Measurements from ENCODE around the gene IGHMBP2. TPM values are rescaled to one million over a fixed set of nuclear protein-coding genes. Genes with fewer than 3 reads are reported as not detected.

IGHMBP2 gene
- total and polyA plus RNA-seq, 2 experiments from 2014 or later, result 12.4 to 13.5 TPM

DNA sequence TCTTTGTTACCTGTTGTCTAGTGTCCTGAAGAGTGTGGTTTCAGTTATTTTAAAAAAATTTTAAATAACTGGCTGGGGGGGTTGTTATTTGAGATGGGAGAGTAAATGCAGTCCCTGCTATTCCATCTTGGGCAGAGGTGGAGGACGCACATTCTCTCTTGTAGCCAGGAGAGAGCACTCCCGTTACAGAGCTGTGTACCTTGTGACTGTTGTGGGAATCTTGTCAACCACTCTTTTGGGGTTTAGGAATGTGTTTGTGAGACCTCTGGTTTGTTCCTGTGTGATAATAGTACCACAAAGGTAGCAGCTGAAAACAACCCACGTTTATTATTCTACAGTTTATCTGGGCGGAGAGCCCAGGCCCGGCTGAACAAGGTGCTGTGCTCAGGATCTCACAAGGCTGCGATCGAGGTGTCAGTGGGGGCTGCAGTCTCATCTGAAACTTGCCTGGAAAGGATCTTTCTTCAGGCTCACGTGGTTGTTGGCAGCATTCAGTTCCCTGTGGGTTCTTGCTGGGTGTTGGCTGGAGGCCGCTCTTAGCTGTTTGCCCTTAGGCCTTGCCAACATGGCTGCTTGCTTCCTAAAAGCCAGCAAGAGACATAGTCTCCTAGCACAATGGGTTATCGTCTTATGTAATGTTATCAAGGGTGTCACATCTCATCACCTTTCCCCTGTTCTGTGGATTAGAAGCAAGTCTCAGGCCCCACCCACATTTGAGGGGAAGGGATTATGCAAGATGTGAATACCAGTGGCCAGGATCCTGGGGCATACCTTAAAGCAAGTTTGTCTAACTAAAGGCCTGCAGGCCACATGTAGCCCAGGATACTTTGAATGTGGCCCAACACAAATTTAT, 20.6 kb downstream of the IGHMBP2 start:
- H3K36me3 ChIP-seq (replicated peaks; ENCODE audit: insufficient read depth, low read depth), result no peaks in the 10 kb centered on the region
- no peak overlapping the region for H3K27ac ChIP-seq
- DNase-seq (ENCODE audit: low spot score), result no peak
- no peak overlapping the region for H2AFZ ChIP-seq
- H3K4me3 ChIP-seq, result no peak overlapping the region
- 93% methylated on average over 10 of the region's 10 CpGs for WGBS (ENCODE audit: low lambda C conversion rate, missing lambda C conversion rate)
- H3K27me3 ChIP-seq, result no peaks in the 10 kb centered on the region
- H3K4me2 ChIP-seq, result no peak overlapping the region
- TF ChIP-seq EZH2 (IDR thresholded peaks at IDR 0.05; ENCODE audit: borderline replicate concordance), result no peak
- TF ChIP-seq EZH2phosphoT487 (IDR thresholded peaks at IDR 0.05; ENCODE audit: low read depth, severe bottlenecking, unreplicated experiment), result no peak
- TF ChIP-seq, protein P1, sequence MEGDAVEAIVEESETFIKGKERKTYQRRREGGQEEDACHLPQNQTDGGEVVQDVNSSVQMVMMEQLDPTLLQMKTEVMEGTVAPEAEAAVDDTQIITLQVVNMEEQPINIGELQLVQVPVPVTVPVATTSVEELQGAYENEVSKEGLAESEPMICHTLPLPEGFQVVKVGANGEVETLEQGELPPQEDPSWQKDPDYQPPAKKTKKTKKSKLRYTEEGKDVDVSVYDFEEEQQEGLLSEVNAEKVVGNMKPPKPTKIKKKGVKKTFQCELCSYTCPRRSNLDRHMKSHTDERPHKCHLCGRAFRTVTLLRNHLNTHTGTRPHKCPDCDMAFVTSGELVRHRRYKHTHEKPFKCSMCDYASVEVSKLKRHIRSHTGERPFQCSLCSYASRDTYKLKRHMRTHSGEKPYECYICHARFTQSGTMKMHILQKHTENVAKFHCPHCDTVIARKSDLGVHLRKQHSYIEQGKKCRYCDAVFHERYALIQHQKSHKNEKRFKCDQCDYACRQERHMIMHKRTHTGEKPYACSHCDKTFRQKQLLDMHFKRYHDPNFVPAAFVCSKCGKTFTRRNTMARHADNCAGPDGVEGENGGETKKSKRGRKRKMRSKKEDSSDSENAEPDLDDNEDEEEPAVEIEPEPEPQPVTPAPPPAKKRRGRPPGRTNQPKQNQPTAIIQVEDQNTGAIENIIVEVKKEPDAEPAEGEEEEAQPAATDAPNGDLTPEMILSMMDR (IDR thresholded peaks at IDR 0.05; ENCODE audit: poor library complexity), result no peak
- no peaks in the 10 kb centered on the region for H3K9me2 ChIP-seq (replicated peaks; ENCODE audit: insufficient read depth)
- H3K79me2 ChIP-seq, result no peaks in the 10 kb centered on the region
- peaks cover 20% of the 10 kb centered on the region for H3K9me3 ChIP-seq (ENCODE audit: low read depth)
- H4K20me1 ChIP-seq (ENCODE audit: insufficient read depth, poor library complexity, severe bottlenecking), result no peaks in the 10 kb centered on the region
- no peaks in the 10 kb centered on the region for H3K4me1 ChIP-seq (ENCODE audit: insufficient read depth)

DNA sequence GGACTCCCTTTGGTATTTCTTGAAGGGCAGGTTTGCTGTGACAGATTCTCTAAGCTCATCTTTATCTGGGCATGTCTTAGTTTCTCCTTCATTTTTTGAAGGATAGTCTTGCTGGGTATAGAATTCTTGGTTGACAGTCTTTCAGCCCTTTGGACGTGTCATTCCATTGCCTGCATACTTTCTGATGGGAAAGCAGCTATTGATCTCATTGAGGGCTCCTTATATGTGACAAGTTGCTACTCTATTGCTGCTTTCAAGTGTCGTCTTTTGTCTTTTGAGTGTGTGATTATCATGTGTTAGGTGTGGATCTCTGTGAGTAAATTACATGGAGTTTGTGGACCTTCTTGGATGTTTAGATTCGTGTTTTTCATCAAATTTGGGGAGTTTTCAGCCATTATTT, 21.9 kb downstream of the IGHMBP2 start:
- no peak for DNase-seq (ENCODE audit: low spot score)
- Histone ChIP-seq H3K27ac (no peak overlapping the region), H2AFZ (no peak overlapping the region), H3K9me3 (ENCODE audit: low read depth) (peaks cover 20% of the 10 kb centered on the region), H3K79me2 (no peaks in the 10 kb centered on the region), H4K20me1 (ENCODE audit: insufficient read depth, poor library complexity, severe bottlenecking) (no peaks in the 10 kb centered on the region), H3K4me3 (no peak overlapping the region), H3K4me2 (no peak overlapping the region), H3K4me1 (ENCODE audit: insufficient read depth) (no peaks in the 10 kb centered on the region), H3K36me3 (replicated peaks; ENCODE audit: insufficient read depth, low read depth) (no peaks in the 10 kb centered on the region), H3K9me2 (replicated peaks; ENCODE audit: insufficient read depth) (no peaks in the 10 kb centered on the region), H3K27me3 (no peaks in the 10 kb centered on the region)
- TF ChIP-seq EZH2 (IDR thresholded peaks at IDR 0.05; ENCODE audit: borderline replicate concordance) (no peak), EZH2phosphoT487 (IDR thresholded peaks at IDR 0.05; ENCODE audit: low read depth, severe bottlenecking, unreplicated experiment) (no peak)
- TF ChIP-seq, protein P1 (IDR thresholded peaks at IDR 0.05; ENCODE audit: poor library complexity), result no peak
- WGBS (ENCODE audit: low lambda C conversion rate, missing lambda C conversion rate), result 89% methylated on average over 3 of the region's 3 CpGs

DNA sequence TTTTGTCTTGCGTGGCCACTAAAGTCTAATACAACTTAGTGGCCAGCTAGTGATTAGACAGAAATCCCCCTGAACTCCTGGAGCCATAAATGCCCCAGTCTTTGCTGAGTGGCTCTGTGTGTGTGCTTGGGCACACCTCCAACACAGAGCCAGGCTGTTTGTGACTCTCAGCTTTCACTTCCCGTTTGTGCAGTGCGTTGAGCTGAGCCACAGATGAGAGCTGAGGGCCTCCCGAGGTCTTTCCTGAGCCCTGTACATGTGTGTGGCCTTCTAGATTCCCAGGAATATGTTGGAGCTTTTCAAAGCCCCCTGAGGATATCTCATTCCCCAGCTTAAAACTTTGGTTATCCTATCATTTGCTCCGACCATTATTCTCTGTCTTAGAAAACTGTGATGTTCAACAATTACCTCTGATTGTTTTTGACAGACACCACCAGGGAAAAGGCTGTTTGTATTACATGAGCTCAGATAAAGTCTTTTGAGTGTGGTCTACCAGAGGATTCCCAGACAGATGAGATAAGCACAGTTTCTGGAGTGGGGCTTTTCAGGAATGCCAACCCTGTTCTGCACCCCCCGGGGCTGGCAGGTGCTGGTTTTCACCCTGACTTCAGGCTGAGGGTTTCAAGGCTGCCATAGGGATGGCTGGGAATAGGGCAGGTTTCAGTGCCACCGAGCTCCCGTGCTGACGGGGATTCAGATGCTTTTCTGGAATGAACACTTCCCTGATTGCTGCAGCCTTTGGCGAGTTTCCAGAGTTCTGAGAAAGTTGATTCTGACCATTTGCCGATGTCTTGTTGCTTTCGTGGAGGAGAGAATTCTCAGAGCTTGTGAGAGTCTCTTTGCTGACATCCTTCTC, 23.8 kb downstream of the IGHMBP2 start:
- Histone ChIP-seq H3K4me3 (no peak overlapping the region), H3K27ac (peak overlapping the region; percentile 30), H3K9me2 (replicated peaks; ENCODE audit: insufficient read depth) (no peaks in the 10 kb centered on the region), H3K36me3 (replicated peaks; ENCODE audit: insufficient read depth, low read depth) (no peaks in the 10 kb centered on the region), H4K20me1 (ENCODE audit: insufficient read depth, poor library complexity, severe bottlenecking) (no peaks in the 10 kb centered on the region), H3K4me2 (no peak overlapping the region), H3K9me3 (ENCODE audit: low read depth) (peaks cover 20% of the 10 kb centered on the region), H2AFZ (no peak overlapping the region), H3K4me1 (ENCODE audit: insufficient read depth) (no peaks in the 10 kb centered on the region), H3K79me2 (no peaks in the 10 kb centered on the region), H3K27me3 (no peaks in the 10 kb centered on the region)
- TF ChIP-seq, protein P1 (IDR thresholded peaks at IDR 0.05; ENCODE audit: poor library complexity), result no peak
- TF ChIP-seq EZH2phosphoT487 (IDR thresholded peaks at IDR 0.05; ENCODE audit: low read depth, severe bottlenecking, unreplicated experiment) (no peak), EZH2 (IDR thresholded peaks at IDR 0.05; ENCODE audit: borderline replicate concordance) (no peak)
- 89% methylated on average over 12 of the region's 12 CpGs for WGBS (ENCODE audit: low lambda C conversion rate, missing lambda C conversion rate)
- no peak for DNase-seq (ENCODE audit: low spot score)
